Posterior vena cava (tissue), 2 donors: ENCODE results near the gene CTNNBIP1. TPM values are rescaled to one million over a fixed set of nuclear protein-coding genes. Genes with fewer than 3 reads are reported as not detected.

Experiments
- DNase-seq: peaks from one replicate; pipeline ENCODE4 v3.0.0-alpha.2; 2020; ENCODE audit warnings: low spot score
- intact Hi-C, 2 donors: fragments of 100-400 bp; cut with DNase I; formaldehyde crosslinking; loops; one replicate each; pipeline versions ENCODE4 v1.14.1 to v1.14.2; 2022 to 2023
- total RNA-seq, 2 donors: library from RNA; stranded (reverse); fragmentation: NEBNext Ultra II Directional; extraction: Animal tissue kit (Norgen Biotek cat#: 25700); gene quantifications; one replicate each; pipeline ENCODE4 v1.2.1, GENCODE V29; 2021
- donor health status: DM: yes; HTN: yes; CAD: no.
- donor health status: DM: yes; HTN: yes; CAD: no.

CTNNBIP1 gene
- total RNA-seq, 2 donors from 2014 or later, result 13.9 to 18.3 TPM

DNA sequence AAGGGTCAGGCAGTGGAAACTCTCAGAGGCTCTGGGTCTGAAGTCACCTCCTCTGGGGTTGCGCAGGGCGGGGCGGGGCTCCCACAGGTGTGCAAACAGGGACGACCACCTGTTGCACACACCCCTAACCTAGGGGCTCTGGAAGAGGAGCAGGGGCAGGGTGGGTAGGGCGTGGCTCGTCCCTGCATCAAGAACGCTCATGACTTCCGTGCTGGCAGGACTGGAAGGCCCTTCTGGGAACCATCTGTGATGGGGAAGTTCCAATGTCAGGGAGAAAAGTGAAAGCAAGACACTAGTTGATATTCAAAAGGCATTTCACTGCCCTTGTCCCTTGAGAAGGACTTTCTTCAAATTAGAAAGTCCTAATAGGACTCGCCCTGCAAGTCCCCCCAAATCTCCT lies 64.2 kb downstream of the CTNNBIP1 start:
- peak; percentile 41 for DNase-seq
- intact Hi-C loops, result no loop called here

DNA sequence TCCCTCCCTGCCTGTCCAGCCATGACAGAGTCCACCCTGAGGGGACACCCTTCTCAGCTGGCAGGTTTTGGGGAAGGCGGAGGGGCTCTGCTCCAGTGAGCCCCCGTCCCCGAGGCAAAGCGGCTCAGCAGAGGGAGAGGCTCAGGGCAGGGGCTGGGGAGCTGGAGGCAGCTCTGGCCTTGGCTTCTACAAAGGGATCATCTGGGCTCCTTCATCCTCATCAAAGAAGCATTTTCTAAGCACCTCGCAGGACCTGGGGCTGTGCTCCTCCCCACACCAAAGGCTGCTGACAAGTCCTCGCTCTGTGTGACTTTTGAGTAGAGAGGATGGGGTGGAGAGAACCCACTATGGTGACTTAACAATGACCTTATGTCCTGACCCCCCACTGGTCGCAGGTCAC lies 65.3 kb downstream of the CTNNBIP1 start:
- DNase-seq, result peak; percentile 41
- intact Hi-C loops, result no loop called here

DNA sequence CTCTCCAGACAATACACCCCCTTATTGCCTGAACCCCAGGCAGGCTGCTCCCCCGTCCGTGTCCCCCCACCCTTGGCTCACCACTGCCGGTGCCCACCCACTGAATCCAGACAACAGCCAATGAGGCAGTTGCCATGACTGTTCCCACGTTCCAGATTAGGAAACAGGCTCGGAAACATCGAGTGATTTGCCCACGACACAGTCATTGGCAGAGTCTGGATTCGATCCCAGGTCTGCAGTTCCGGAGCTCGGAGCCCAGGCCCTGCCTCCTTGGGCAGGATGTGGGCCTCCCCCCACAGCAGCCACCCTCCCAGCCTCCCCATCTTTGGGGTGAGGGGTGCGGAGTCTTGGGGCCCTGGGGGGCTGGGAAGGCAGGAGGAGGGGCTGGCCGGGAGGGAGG lies 66.0 kb downstream of the CTNNBIP1 start:
- DNase-seq, result peak; percentile 78
- intact Hi-C loops, result no loop called here

DNA sequence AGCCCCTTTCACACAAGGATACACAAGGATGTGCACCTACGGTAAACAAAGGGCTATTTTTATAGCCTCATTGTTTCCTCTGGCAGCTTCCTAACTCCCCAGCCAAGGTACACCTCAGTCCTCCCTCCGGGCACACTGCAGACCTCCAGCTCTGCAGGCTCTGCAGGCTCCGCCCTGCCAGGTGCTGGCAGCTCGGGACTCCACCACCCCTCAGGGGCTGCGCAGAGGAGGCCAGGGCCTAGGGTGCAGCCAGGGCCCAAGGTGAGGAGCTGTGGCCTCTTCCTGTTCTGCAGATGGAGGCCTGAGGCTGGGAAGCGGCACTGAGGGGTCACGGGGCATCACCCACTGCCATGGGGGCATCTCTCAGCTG lies 66.5 kb downstream of the CTNNBIP1 start:
- DNase-seq, result peak; percentile 65

DNA sequence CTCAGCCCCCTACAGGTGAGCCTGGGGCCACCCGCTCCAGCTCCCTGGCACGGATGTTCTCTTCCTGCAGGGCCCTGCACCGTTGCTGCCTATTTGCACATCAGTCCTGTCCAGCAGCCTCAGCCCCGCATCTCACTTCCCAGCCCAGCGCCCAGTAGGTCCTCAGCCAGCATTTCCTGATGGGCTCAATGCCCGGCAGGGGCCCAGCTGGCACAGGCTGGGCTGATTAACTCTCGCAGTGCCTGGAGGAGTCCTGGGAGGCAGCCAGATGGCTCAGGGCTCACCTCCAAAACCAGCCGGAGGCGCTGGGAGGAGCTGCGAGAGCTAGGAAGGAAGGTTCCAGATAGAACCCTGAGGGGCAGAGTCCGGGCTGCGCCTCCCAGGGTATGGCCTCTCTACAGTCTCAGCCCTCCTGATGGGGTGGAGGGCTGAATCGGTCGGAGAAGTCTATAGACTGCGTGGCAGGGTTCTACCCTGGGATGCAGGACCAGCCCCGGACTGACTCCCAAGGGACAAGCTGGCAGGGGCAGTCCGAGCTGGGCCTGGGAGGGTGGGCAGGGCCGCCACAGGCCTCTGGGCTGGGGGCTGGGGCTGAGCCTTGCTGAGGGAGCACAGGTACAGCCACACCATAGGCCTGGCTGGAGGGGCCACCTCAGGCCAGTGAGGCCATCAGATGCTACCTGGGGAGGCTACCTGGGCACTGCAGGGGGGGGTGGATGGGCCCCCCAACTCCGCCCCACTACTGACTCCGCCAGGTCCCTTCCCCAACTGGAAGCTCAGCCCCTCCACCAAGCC lies 67.1 kb downstream of the CTNNBIP1 start:
- intact Hi-C loops, result no loop called here
- peak; percentile 79 for DNase-seq

More for the DNA sequence above, 66.5 kb downstream of the CTNNBIP1 start:
- intact Hi-C loops, result no loop called here

DNA sequence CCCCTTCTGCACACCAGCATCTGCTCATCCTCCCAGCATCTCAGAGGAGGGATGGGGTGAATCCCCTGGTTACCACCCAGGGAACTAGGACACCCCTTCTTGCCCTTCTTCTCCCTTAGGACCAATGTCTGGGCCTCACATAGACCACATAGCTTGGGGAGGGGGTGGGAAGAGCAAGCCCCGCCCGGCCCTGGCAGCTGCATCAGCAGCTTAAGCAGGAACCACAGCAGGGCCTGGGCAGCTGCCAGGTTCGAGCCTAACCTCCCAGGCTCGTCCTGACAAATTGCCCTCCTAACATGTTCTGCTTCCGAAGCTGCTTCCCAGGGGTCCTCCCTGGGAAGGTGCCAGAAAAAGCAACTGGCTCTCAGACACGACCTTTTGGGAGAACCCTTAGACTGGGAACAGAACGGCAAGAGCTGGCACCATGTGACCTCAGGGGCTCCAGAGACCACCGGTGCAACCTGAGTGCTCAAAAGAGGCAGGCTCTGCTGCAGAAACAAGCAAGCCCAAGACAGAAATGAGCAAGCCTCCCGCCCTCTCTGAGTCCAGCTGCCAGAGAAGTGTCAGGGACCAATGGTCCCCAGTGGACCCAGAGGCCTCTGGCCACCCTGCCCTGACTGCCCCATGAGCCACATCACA lies 67.9 kb downstream of the CTNNBIP1 start:
- peak; percentile 71 for DNase-seq
- intact Hi-C loops, result no loop called here

DNA sequence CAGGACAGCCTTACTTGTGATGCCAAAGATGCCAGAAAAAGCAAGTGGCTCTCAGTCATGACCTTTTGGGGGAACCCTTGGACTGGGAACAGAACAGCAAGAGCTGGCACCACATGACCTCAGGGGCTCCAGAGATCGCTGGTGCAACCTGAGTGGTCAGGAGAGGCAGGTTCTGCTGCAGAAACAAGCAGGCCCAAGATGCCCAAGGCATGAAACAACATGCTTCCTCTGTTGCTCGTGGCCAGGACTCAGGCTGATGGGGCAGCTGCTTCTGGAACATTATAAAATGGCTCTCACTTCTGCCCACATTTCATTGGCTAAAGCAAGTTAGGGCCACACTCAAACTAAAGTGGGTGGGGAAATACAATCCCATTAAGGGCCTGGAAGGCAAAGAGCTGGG lies 68.6 kb downstream of the CTNNBIP1 start:
- peak; percentile 4 for DNase-seq
- intact Hi-C loops, result no loop called here

DNA sequence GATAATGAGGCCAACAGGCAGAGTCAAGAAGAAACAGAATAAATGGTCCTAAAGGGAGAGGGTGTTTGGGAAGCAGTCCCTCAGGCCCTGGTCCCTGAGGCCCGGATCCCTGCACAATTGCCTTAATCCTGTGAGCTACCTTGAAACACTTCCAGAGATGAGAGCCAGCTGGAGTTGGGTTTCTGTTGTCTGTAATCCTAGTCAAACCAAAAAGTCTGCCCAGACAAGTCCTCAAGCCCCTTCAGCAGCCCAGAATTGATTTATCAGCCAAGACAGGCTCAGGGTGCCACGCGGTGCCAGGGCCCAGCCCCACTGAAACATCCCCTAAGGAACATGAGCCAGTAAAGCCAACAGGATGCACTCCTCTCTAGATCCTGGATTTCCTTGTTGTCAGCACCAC lies 69.9 kb downstream of the CTNNBIP1 start:
- intact Hi-C loops, result no loop called here
- DNase-seq, result peak; percentile 23

DNA sequence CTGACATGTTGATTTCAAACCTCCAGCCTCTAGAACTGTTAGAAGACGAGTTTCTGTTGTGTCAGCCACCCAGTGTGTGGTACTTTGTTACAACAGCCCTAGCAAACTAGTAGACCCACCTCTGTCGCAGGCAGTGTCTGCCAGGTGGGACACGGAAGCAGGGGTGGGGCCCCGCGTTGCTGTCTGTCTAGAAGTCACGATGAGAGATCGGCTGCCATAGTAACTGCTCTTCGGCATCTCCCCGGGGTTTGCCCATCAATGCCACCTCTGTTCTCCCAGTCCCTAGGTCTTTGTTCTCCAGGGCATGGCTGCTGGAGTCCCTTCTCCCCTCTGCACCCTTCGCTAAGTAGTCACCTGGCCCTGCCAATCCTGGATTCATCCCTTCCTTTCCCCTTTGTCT lies 71.1 kb downstream of the CTNNBIP1 start:
- DNase-seq, result peak; percentile 60
- intact Hi-C loops, result no loop called here

DNA sequence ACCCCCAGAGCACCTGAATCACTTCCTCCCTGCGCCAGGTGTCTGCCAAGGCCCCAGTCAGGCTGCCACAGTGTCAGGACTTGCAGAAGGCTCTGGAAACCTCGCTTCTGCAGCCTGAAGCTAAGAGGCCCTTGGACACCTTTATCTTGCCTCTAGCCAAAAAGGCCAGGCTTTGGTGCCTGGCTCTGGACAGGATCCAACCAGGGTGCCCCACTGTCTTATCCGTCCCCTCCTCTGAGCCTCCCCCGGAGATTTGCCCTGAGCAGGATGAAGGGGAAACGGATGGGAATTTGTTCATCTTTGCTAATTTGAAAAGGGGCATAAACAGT lies 73.5 kb downstream of the CTNNBIP1 start:
- DNase-seq, result no peak
- intact Hi-C loops, result no loop called here

DNA sequence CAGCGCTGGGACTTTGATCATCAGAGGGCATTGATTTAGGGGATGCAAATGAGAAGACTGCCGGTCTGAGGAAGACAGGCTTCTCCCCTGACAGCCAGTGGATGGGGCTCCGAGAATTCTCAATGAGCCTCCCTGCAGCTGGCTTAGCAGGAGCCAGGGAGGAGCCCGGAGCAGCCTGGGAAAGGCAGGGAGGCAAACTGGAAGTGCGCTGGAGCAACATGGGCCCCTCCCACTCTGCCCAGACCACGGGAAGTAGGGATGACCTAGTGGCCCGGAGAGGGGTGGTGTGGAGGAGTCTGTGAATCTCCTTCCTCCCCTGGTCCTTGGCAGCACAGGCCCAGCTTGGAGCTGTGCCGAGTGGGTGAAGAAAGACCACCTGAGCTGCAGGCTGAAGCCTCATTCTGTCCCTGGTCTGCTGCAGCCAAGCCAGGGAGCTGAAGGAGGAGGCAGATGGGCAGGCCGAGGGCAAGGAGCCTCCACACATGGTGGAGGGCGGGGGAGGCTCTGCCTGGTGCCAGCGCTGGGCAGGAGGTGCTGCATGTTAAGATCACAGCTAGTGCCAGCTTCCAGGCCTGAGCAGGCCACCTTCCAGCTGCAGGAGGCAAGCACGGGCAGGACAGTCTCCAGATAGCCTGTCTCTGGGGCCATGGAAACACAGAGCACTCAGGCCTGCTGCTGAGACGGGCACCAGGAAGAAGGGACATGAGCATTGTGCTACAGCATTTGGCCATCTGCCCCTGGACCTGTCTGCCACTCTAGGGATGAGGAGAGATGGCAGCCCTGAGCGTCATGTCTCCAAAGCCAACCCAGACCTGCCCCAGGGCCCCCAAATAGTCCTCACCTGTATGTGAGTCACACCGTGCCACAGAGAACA lies 74.1 kb downstream of the CTNNBIP1 start:
- intact Hi-C loops, result no loop called here

DNA sequence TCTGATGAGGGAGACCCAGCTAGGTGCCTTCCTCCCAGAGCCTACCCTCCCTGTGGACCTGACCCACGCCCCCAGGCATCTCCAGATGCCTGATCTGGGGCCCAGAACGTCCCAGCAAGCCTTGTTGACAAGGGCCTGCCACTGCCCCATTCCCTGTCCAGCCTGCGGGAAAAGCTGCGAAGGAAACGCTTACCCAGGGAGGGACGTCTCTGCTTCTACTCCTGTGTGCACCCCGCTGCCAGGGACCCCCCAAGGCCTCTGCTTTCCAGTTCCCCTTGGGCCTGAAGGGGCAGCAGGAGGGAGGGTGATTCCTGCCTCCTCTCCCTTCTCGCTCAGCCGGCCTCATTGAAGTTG lies 74.7 kb downstream of the CTNNBIP1 start:
- intact Hi-C loops, result no loop called here
- peak; percentile 47 for DNase-seq

More for the DNA sequence above, 74.1 kb downstream of the CTNNBIP1 start:
- peak; percentile 77 for DNase-seq

DNA sequence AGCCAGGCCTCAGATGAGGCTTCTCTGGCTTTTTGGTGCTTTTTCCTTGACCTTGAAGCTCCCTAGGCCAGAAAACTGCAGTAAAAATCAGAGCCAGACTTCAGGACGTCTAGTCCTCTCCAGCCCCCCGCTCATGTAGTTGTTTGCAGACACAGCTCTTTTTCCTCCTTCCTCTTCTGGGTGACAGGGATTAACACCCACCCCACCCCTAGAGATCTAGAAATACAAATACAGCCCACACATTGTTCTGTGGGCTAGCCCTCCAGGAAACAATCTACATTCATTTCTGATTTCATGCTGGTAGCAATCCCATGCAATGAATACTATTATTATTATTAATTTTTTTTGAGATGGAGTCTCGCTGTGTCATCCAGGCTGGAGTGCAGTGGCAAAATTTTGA lies 76.4 kb downstream of the CTNNBIP1 start:
- intact Hi-C loops, result no loop called here
- DNase-seq, result no peak

DNA sequence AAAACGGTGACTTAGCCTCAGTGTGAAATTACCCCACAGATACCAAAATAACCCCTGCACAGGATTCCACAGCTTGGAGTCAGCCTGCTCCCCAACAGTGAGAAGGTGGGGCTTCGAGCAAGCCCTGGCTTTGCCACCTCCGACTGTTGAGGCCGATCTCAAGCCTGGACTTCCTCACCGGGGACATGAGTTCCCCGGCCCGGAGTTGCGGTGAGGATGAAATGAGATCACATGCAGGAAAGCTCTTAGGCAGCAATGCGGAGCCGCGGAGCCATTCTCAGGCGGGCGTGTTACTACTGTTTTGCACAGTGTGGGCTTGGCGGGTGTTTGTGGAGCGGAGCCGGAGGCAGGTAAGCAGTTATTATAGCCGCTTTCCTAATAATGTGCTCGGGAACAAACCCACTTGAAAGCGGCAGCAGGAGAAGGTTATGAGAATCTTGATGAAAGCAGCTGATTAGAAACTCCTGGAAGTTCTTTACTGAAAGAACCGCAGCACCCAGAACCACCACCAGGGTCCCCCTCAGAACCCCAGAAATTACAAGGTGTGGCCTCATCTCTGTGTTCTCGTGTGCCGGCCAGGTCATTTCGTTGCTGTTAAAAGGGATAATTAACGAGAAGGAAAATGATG lies 82.4 kb downstream of the CTNNBIP1 start:
- intact Hi-C loops, result no loop called here
- DNase-seq, result peak; percentile 82

DNA sequence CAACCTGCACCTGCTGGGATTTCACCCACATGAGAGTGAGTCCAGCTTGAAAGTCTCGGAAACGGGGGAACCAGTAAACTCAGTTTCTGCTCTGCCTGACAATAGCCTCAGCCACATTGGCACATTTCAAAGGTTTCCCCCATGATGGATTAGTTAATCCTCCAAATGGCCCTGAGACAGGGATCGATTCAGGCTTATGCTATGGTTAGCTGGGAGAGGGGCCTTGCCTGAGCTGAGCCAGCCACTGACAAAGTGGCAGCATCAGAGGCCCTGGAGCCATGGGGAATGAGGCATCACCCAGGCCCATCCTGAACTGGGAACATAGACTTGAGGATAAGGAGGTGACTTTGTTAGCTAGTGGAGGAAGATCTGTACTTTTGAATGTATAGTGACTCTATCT lies 83.5 kb downstream of the CTNNBIP1 start:
- intact Hi-C loops, result no loop called here

DNA sequence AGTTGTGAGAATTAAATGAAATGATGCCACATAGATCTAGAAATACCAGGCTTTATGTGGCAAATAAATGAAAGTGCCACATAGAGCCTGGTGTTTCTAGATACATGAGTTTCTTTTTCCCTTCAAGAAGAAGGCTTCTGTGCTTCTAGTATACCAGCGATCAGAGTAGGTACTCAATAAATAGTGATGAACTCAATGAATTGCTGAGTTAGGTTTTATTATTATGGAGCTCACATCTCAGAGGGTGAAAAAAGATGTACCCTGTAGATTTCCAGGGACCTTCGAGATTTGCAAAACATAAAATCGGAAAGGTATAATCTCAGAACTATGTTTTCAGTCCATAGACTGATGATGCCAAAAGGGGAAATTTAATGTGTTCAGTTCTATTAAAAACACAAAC lies 84.0 kb downstream of the CTNNBIP1 start:
- DNase-seq, result no peak
- intact Hi-C loops, result no loop called here

More for the DNA sequence above, 83.5 kb downstream of the CTNNBIP1 start:
- DNase-seq, result no peak

DNA sequence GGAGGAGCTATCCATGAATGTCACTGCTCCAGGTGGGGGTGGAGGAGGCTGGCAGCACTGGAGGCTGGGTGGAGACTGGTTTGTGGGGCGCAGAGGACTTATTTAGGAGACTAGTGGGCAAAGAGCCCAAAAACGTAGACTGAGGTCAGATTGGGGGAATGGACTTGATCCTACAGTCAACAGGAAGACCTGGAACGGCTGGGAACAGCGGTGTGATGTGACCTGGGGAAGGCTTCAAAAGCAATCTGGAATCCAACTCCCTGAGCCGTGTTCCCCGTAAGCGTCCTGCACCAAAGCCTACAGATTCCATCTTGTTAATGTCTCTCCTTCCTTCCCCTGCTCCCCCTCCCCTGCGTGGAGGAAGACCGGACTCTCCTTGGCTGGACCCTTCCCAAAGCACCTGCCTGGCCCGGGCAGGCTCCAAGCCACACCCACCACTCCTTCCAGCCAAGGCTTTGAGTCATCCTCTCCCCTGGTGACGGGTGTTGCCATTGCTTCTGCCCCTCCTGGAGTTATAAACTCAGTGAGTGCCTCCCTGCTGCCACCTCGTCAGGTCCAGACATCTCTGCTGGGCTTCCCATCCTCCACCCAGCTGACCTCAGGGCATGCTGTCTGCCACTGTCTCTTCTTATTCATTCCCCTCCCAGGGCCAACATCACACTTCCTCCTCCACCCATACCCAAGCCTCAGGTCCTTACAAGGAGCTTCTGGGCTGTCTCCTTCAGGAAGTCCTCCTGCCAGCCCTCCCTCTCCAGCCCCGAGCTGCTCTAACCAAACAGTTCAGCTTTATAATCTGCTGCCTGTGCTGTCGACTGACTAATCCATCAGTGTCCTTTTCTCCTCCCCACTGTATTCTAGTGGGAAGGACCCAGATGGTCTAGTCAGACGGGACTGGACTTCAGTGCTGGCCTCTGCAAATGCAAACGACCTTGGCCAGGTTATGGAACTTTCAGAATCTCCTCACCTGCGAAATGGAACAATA lies 84.7 kb downstream of the CTNNBIP1 start:
- intact Hi-C loops, result no loop called here
- peak; percentile 81 for DNase-seq

DNA sequence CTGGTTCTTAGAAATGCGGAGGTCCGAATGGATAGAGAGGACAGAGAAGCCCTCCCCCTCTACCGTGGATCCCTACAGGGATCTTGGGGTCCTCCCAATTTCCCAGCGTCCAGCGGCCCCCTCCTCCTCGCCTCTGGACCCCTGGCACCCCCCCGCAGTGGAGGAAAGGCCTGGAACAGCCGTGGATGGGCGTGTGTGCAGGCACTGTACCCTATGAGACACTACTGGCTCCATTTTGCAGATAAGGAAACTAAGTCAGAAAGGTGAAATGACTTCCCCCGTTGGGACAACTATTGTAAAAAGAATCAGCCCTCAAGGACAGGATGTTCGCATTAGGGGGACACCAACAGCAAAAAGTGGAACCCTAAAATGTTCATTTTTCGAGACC lies 85.4 kb downstream of the CTNNBIP1 start:
- intact Hi-C loops, result no loop called here
- DNase-seq, result no peak
